ENCODE data around the gene TOX2. TPM values are rescaled to one million over a fixed set of nuclear protein-coding genes. Genes with fewer than 3 reads are reported as not detected.

The TOX2 gene
- total RNA-seq, 1 experiment from 2014 or later = 1.8 TPM

DNA sequence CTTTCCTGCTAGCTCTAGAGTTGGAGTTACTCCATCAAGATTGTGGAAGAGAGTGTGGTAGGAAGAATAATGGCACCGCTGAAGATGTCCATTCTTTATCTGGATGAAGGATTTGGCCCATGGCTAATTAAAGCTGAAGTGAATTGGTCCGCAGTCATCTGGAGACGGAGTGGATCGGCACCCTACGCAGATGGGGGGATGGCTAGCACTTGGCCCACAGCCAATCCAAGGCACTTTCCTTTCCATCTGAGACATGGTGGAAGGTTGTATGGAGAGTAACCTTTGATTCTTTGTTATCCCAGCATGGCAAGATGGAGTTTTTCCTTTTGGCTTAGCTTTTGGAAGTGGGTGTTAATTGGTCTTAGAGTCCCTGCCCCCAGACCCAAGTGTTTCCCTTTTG is 184.0 kb downstream of the TOX2 start:
- H3K79me2 ChIP-seq (ENCODE audit: low read length) = no peaks in the 10 kb centered on the region
- intact Hi-C loops (cut with micrococcal nuclease) = no loop called here
- ChIA-PET POLR2A (ENCODE audit: unreplicated experiment) (no interaction called here), CTCF (no interaction called here)
- no peaks in the 10 kb centered on the region for H3F3A ChIP-seq (ENCODE audit: low read length, unreplicated experiment)
- DNase-seq (no peak), ATAC-seq (no peak)
- no peaks in the 10 kb centered on the region for H4K20me1 ChIP-seq (ENCODE audit: low read length)
- H3K9ac ChIP-seq (ENCODE audit: low read length) = no peak overlapping the region
- no peak overlapping the region for H2AFZ ChIP-seq (ENCODE audit: low read length)
- H3K27ac ChIP-seq (ENCODE audit: low read length) = no peak overlapping the region
- H3K4me1 ChIP-seq (ENCODE audit: insufficient read depth, low read length) = no peaks in the 10 kb centered on the region
- H3K9me2 ChIP-seq (replicated peaks; ENCODE audit: low read length) = no peaks in the 10 kb centered on the region
- TF ChIP-seq CTCF (conservative IDR thresholded peaks at IDR 0.05; ENCODE audit: low read depth, low read length) (no peak), EZH2 (IDR thresholded peaks at IDR 0.05; ENCODE audit: low read length, unreplicated experiment) (no peak), EZH2phosphoT487 (IDR thresholded peaks at IDR 0.05; ENCODE audit: borderline replicate concordance, low read length) (no peak)
- BruUV-seq (replicated peaks) = no TSS peak
- no peaks in the 10 kb centered on the region for H3K36me3 ChIP-seq (ENCODE audit: low read depth, low read length)
- H3K9me3 ChIP-seq (ENCODE audit: low read length) = no peaks in the 10 kb centered on the region
- 0 out of 2 replicates have a peak, but pooled peaks cover 5% of the 10 kb centered on the region for H3K27me3 ChIP-seq (ENCODE audit: low read length)
- no peak overlapping the region for H3K4me3 ChIP-seq (ENCODE audit: low read length)
- H3K4me2 ChIP-seq (ENCODE audit: low read length) = no peak overlapping the region

GRCh38 chr20:44099832-44100231 is 185.2 kb downstream of the TOX2 start:
- Histone ChIP-seq H3K36me3 (ENCODE audit: low read depth, low read length) (no peaks in the 10 kb centered on the region), H3K4me2 (ENCODE audit: low read length) (no peak overlapping the region), H3K27me3 (ENCODE audit: low read length) (0 out of 2 replicates have a peak, but pooled peaks cover 9% of the 10 kb centered on the region), H3K9ac (ENCODE audit: low read length) (no peak overlapping the region), H3K9me3 (ENCODE audit: low read length) (no peaks in the 10 kb centered on the region), H4K20me1 (ENCODE audit: low read length) (no peaks in the 10 kb centered on the region), H3K27ac (ENCODE audit: low read length) (no peak overlapping the region), H3K9me2 (replicated peaks; ENCODE audit: low read length) (no peaks in the 10 kb centered on the region), H3F3A (ENCODE audit: low read length, unreplicated experiment) (no peaks in the 10 kb centered on the region), H3K79me2 (ENCODE audit: low read length) (no peaks in the 10 kb centered on the region), H3K4me1 (ENCODE audit: insufficient read depth, low read length) (0 out of 2 replicates have a peak, but pooled peaks cover under 1% of the 10 kb centered on the region), H3K4me3 (ENCODE audit: low read length) (no peak overlapping the region), H2AFZ (ENCODE audit: low read length) (no peak overlapping the region)
- ChIA-PET POLR2A (ENCODE audit: unreplicated experiment) (no interaction called here), CTCF (no interaction called here)
- no TSS peak for BruUV-seq (replicated peaks)
- no peak for TF ChIP-seq EZH2 (IDR thresholded peaks at IDR 0.05; ENCODE audit: low read length, unreplicated experiment)
- no peak for TF ChIP-seq EZH2phosphoT487 (IDR thresholded peaks at IDR 0.05; ENCODE audit: borderline replicate concordance, low read length)
- TF ChIP-seq CTCF (conservative IDR thresholded peaks at IDR 0.05; ENCODE audit: low read depth, low read length) = no peak
- ATAC-seq (no peak), DNase-seq (no peak)
- intact Hi-C loops (cut with micrococcal nuclease) = no loop called here

DNA sequence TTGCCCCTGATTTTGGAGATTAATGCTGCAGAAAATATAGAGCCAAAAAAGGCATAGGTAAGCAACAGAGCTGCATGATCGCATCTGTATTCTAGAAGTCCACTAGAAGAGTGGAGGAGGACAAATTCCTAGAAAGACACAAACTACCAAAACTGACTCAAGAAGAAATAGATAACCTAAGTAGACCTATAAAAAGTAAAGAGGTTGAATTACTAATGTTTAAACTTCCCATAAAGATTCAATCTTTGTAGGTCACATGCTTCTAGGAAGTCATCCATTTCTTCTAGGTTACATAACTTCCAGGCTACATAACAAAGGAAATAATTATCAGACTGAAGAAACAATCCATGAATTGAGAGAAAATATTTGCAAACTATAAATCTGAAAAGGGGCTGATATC is 187.9 kb downstream of the TOX2 start:
- no TSS peak for BruUV-seq (replicated peaks)

More for the DNA sequence above, 187.9 kb downstream of the TOX2 start:
- Histone ChIP-seq H3K9me2 (replicated peaks; ENCODE audit: low read length) (no peaks in the 10 kb centered on the region), H3K4me1 (ENCODE audit: insufficient read depth, low read length) (peaks cover 9% of the 10 kb centered on the region; the same call in 1 of the 2 replicates), H2AFZ (ENCODE audit: low read length) (no peak overlapping the region), H3K79me2 (ENCODE audit: low read length) (no peaks in the 10 kb centered on the region), H3K4me2 (ENCODE audit: low read length) (no peak overlapping the region), H3K27ac (ENCODE audit: low read length) (no peak overlapping the region), H3K27me3 (ENCODE audit: low read length) (0 out of 2 replicates have a peak, but pooled peaks cover 9% of the 10 kb centered on the region), H3K4me3 (ENCODE audit: low read length) (no peak overlapping the region), H3K9ac (ENCODE audit: low read length) (no peak overlapping the region), H4K20me1 (ENCODE audit: low read length) (no peaks in the 10 kb centered on the region), H3K36me3 (ENCODE audit: low read depth, low read length) (no peaks in the 10 kb centered on the region), H3K9me3 (ENCODE audit: low read length) (peaks cover under 1% of the 10 kb centered on the region; the same call in 1 of the 2 replicates), H3F3A (ENCODE audit: low read length, unreplicated experiment) (no peaks in the 10 kb centered on the region)
- CTCF ChIA-PET = no interaction called here
- ATAC-seq (no peak), DNase-seq (no peak)
- TF ChIP-seq EZH2phosphoT487 (IDR thresholded peaks at IDR 0.05; ENCODE audit: borderline replicate concordance, low read length) (no peak), CTCF (conservative IDR thresholded peaks at IDR 0.05; ENCODE audit: low read depth, low read length) (no peak), EZH2 (IDR thresholded peaks at IDR 0.05; ENCODE audit: low read length, unreplicated experiment) (no peak)
- POLR2A ChIA-PET (ENCODE audit: unreplicated experiment) = no interaction called here
- intact Hi-C loops (cut with micrococcal nuclease) = no loop called here

All from PC-3 (cell line).